Thyroid gland (tissue), 4 donors: ENCODE measurements around the gene LCT.

Experiments used
- CTCF ChIP-seq, 6 experiments: fragments of 200-600 bp in 3 of 6; fragments of 450-650 bp in 3 of 6; sonication (generic) in 3 of 6; IDR thresholded peaks; one replicate each; pipeline ENCODE4 v1.5.1; 2016 to 2019; ENCODE audit warnings: antibody characterized with exemption in 6 of 6, mild to moderate bottlenecking in 2 of 6, inconsistent platforms in 1 of 6, moderate library complexity in 1 of 6
- POLR2A ChIP-seq, 2 donors: fragments of 450-650 bp; IDR thresholded peaks; one replicate each; pipeline ENCODE4 v1.6.1; 2017; ENCODE audit warnings: antibody characterized with exemption in 2 of 2, mild to moderate bottlenecking in 2 of 2, moderate library complexity in 1 of 2

GRCh38 chr2:135839713-135840112 is 2.7 kb upstream of the LCT start:
- TF ChIP-seq CTCF (IDR thresholded peaks at IDR 0.05): no peak
- TF ChIP-seq POLR2A (IDR thresholded peaks at IDR 0.05): no peak
